SK-N-SH (cell line): ENCODE measurements around the gene NHP2. TPM values are rescaled to one million over a fixed set of nuclear protein-coding genes. Genes with fewer than 3 reads are reported as not detected.

ENCODE experiments used
- CTCF ChIA-PET: fragments of 300-600, 350-600 bp; formaldehyde crosslinking; extraction: SDS; loops from one replicate; lab custom pipeline; 2021; lab: Yijun Ruan, JAX
- POLR2A ChIA-PET: fragments of 350-600 bp; sonication (Branson Sonifier 250); formaldehyde crosslinking; extraction: SDS; loops from one replicate; lab custom pipeline; 2020; ENCODE audit warnings: antibody characterized with exemption, inconsistent platforms; lab: Yijun Ruan, JAX
- DNase-seq: peaks from one replicate; pipeline ENCODE4 v3.0.0; 2012
- H2AFZ ChIP-seq: fragments of 200-600 bp; sonication (generic); 2 replicates; pipeline ENCODE4 v1.8.1; 2016; ENCODE audit warnings: antibody characterized with exemption, mild to moderate bottlenecking, low read depth
- H3F3A ChIP-seq: fragments of 200-600 bp; sonication (generic); replicated peaks from 2 replicates; pipeline ENCODE3; 2016; ENCODE audit warnings: antibody characterized with exemption, mild to moderate bottlenecking; ENCODE audit not compliant: insufficient read depth
- H3K27ac ChIP-seq, 2 experiments: fragments of 200-500 bp in 1 of 2; fragments of 200-600 bp in 1 of 2; sonication (Bioruptor generic) in 1 of 2; sonication (generic), shearing (Covaris generic) in 1 of 2; 2 replicates each; pipeline versions ENCODE4 v1.5.1 to v1.6.1; 2014 to 2016; ENCODE audit warnings: low read depth in 2 of 2, inconsistent platforms in 1 of 2, low read length in 1 of 2, mild to moderate bottlenecking in 1 of 2, mixed read lengths in 1 of 2
- H3K27me3 ChIP-seq: fragments of 200-600 bp; sonication (generic), shearing (Covaris generic); 2 replicates; pipeline ENCODE4 v1.6.1; 2016; ENCODE audit warnings: mixed run types; ENCODE audit not compliant: insufficient read depth
- H3K36me3 ChIP-seq, 2 experiments: fragments of 200-500 bp in 1 of 2; fragments of 200-600 bp in 1 of 2; sonication (Bioruptor generic) in 1 of 2; sonication (generic) in 1 of 2; replicated peaks in 1 of 2; 2 replicates each; pipeline versions ENCODE3 to v1.5.1; 2014 to 2016; ENCODE audit warnings: low read length in 1 of 2, mild to moderate bottlenecking in 1 of 2; ENCODE audit not compliant: insufficient read depth in 2 of 2, control insufficient read depth in 1 of 2
- H3K4me1 ChIP-seq, 2 experiments: fragments of 200-500 bp in 1 of 2; fragments of 200-600 bp in 1 of 2; sonication (Bioruptor generic) in 1 of 2; sonication (generic), shearing (Covaris generic) in 1 of 2; 2 replicates each; pipeline versions ENCODE4 v1.5.1 to v1.6.1; 2014 to 2016; ENCODE audit warnings: low read depth in 1 of 2, low read length in 1 of 2, mixed run types in 1 of 2; ENCODE audit not compliant: insufficient read depth in 2 of 2, control insufficient read depth in 1 of 2
- H3K4me2 ChIP-seq: fragments of 200-600 bp; sonication (generic), shearing (Covaris generic); 2 replicates; pipeline ENCODE4 v1.6.1; 2017; ENCODE audit warnings: mixed run types
- H3K4me3 ChIP-seq, 2 experiments: fragments of 200-500 bp in 1 of 2; fragments of 200-600 bp in 1 of 2; sonication (Bioruptor generic) in 1 of 2; sonication (generic), shearing (Covaris generic) in 1 of 2; 2 replicates each; pipeline versions ENCODE4 v1.5.1 to v1.8.1; 2014 to 2016; ENCODE audit warnings: low read depth in 2 of 2, inconsistent platforms in 1 of 2, low read length in 1 of 2, mild to moderate bottlenecking in 1 of 2, mixed read lengths in 1 of 2, moderate library complexity in 1 of 2
- H3K79me2 ChIP-seq: fragments of 200-600 bp; sonication (generic); 2 replicates; pipeline ENCODE4 v1.8.1; 2017; ENCODE audit warnings: mild to moderate bottlenecking; ENCODE audit not compliant: insufficient read depth
- H3K9ac ChIP-seq: fragments of 200-600 bp; sonication (generic); 2 replicates; pipeline ENCODE4 v1.6.1; 2017; ENCODE audit warnings: mixed run types
- H3K9me2 ChIP-seq: fragments of 200-600 bp; sonication (generic); 2 replicates; pipeline ENCODE4 v1.6.1; 2017; ENCODE audit warnings: mixed run types
- H3K9me3 ChIP-seq: fragments of 200-600 bp; sonication (generic); 2 replicates; pipeline ENCODE4 v1.6.1; 2017; ENCODE audit warnings: mixed run types, mild to moderate bottlenecking, moderate library complexity
- H4K20me1 ChIP-seq: fragments of 200-600 bp; sonication (generic); 2 replicates; pipeline ENCODE4 v1.6.1; 2017; ENCODE audit warnings: mild to moderate bottlenecking, mixed run types; ENCODE audit not compliant: insufficient read depth
- CTCF ChIP-seq: fragments of 200-600 bp; sonication (generic); IDR thresholded peaks from 2 replicates; pipeline ENCODE4 v1.6.1; 2017; ENCODE audit warnings: antibody characterized with exemption, mild to moderate bottlenecking, moderate library complexity
- EP300 ChIP-seq, 2 experiments: IDR thresholded peaks; 2 replicates each; pipeline versions ENCODE4 v1.4.0 to v1.6.1; 2012; ENCODE audit warnings: borderline replicate concordance in 1 of 2, low read depth in 1 of 2, low read length in 1 of 2
- FOSL2 ChIP-seq: IDR thresholded peaks from 2 replicates; pipeline ENCODE4 v1.4.0; 2012; ENCODE audit warnings: low read depth, mild to moderate bottlenecking, moderate library complexity, borderline replicate concordance
- FOXJ3 ChIP-seq: sonication (generic); formaldehyde crosslinking; IDR thresholded peaks from 2 replicates; pipeline ENCODE4 v1.5.1; 2020; ENCODE audit warnings: mild to moderate bottlenecking, missing genetic modification reagents
- GABPA ChIP-seq: IDR thresholded peaks from 2 replicates; pipeline ENCODE4 v1.4.0; 2012; ENCODE audit warnings: low read depth, mild to moderate bottlenecking
- IRF3 ChIP-seq: fragments of 150-350 bp; IDR thresholded peaks from 2 replicates; pipeline ENCODE4 v1.6.1; 2016; ENCODE audit warnings: mild to moderate bottlenecking, low read depth, low read length
- MEF2A ChIP-seq: IDR thresholded peaks from 2 replicates; pipeline ENCODE4 v1.4.0; 2012; ENCODE audit warnings: low read depth, borderline replicate concordance
- NFIC ChIP-seq: IDR thresholded peaks from 2 replicates; pipeline ENCODE4 v1.4.0; 2012; ENCODE audit warnings: borderline replicate concordance
- RAD21 ChIP-seq: IDR thresholded peaks from 2 replicates; pipeline ENCODE4 v1.6.1; 2012; ENCODE audit warnings: mild to moderate bottlenecking, low read length
- RCOR1 ChIP-seq: fragments of 150-350 bp; IDR thresholded peaks from 2 replicates; pipeline ENCODE4 v1.6.1; 2017; ENCODE audit warnings: antibody characterized with exemption, low read length
- SIN3A ChIP-seq: IDR thresholded peaks from 2 replicates; pipeline ENCODE4 v1.6.1; 2012; ENCODE audit warnings: low read depth, mild to moderate bottlenecking, low read length, moderate library complexity, borderline replicate concordance
- SMC3 ChIP-seq: IDR thresholded peaks from 2 replicates; pipeline ENCODE4 v1.6.1; 2012; ENCODE audit warnings: low read depth, low read length, improper control_type of control experiment
- TAF1 ChIP-seq: IDR thresholded peaks from 2 replicates; pipeline ENCODE4 v1.6.1; 2012; ENCODE audit warnings: low read depth, mild to moderate bottlenecking, low read length, moderate library complexity, borderline replicate concordance
- TCF12 ChIP-seq: IDR thresholded peaks from 2 replicates; pipeline ENCODE4 v1.4.0; 2012
- TEAD4 ChIP-seq: IDR thresholded peaks from 2 replicates; pipeline ENCODE4 v1.4.0; 2012; ENCODE audit warnings: mild to moderate bottlenecking, borderline replicate concordance; ENCODE audit not compliant: insufficient read depth
- USF1 ChIP-seq: IDR thresholded peaks from 2 replicates; pipeline ENCODE4 v1.4.0; 2012; ENCODE audit warnings: low read depth, borderline replicate concordance
- ZBTB33 ChIP-seq: IDR thresholded peaks from 2 replicates; pipeline ENCODE4 v1.4.0; 2012; ENCODE audit warnings: low read depth, borderline replicate concordance
- WGBS: methylation state at CpG from one replicate; pipeline ENCODE4 v1.1.6; 2017; ENCODE audit warnings: low lambda C conversion rate; 5-methylcytosine and 5-hydroxymethylcytosine counted together
- polyA plus RNA-seq, 3 experiments: library from polyadenylated mRNA; depleted of rRNA; stranded (reverse); fragments of >200 nt; gene quantifications; 2 replicates each; pipeline ENCODE4 v1.2.3, GENCODE V29; 2012

Gene NHP2
- polyA plus RNA-seq, 1 of the 3 experiments (the other 2 are of a cell fraction): 455 TPM

GRCh38 chr5:178136990-178137389, 16.7 kb downstream of the NHP2 start:
- H3K4me1 ChIP-seq: peaks cover 0 to under 1% of the 10 kb centered on the region in 2 experiments; a peak in 1 of 4 replicates
- no peak overlapping the region for H3K9ac ChIP-seq
- H2AFZ ChIP-seq: no peak overlapping the region
- POLR2A ChIA-PET: interaction anchor here (0.5 to 1.3 kb wide), 2 partner anchors 12 to 16 kb away, joined by 3 read pairs; no protein-coding TSS in a partner anchor
- CTCF ChIA-PET: interaction anchor here (0.7 to 10.9 kb wide), 6 partner anchors 9 to 61 kb away, joined by 3 to 96 read pairs (median 6); no protein-coding TSS in a partner anchor
- H3K4me2 ChIP-seq: no peak overlapping the region
- H3K9me3 ChIP-seq: no peaks in the 10 kb centered on the region
- no peaks in the 10 kb centered on the region for H3F3A ChIP-seq
- WGBS: 91% methylated on average over 10 of the region's 10 CpGs
- no peaks in the 10 kb centered on the region for H4K20me1 ChIP-seq
- peaks cover 53% of the 10 kb centered on the region for H3K79me2 ChIP-seq
- H3K36me3 ChIP-seq: peaks cover 20 to 24% of the 10 kb centered on the region in 2 experiments
- H3K9me2 ChIP-seq: no peaks in the 10 kb centered on the region
- H3K27ac ChIP-seq: no peak overlapping the region
- DNase-seq: no peak
- H3K27me3 ChIP-seq: no peaks in the 10 kb centered on the region
- no peak overlapping the region for H3K4me3 ChIP-seq
- TF ChIP-seq RCOR1 (no peak), TAF1 (no peak), FOXJ3 (no peak), EP300 (IDR thresholded peaks at IDR 0.05; ENCODE audit: borderline replicate concordance in 1 of 2, low read depth in 1 of 2, low read length in 1 of 2) (no peak), NFIC (no peak), RAD21 (no peak), SIN3A (no peak), TCF12 (no peak), CTCF (no peak), USF1 (no peak), FOSL2 (no peak), IRF3 (no peak), GABPA (no peak), TEAD4 (no peak), ZBTB33 (no peak), MEF2A (no peak), SMC3 (no peak)
